H9 (cell line): ENCODE measurements around the gene PLEKHG3. TPM values are rescaled to one million over a fixed set of nuclear protein-coding genes. Genes with fewer than 3 reads are reported as not detected.

Experiments used
- DNase-seq: peaks from one replicate; pipeline ENCODE4 v3.0.0-alpha.2; 2017
- H2AFZ ChIP-seq: one replicate; pipeline ENCODE4 v1.6.1; 2013; ENCODE audit warnings: mild to moderate bottlenecking, low read length, control low read depth, moderate library complexity
- H2AK5ac ChIP-seq: 2 replicates; pipeline ENCODE4 v1.6.1; 2013; ENCODE audit warnings: low read length, control low read depth, mixed read lengths; ENCODE audit not compliant: insufficient read length
- H2BK120ac ChIP-seq: one replicate; pipeline ENCODE4 v1.6.1; 2013; ENCODE audit warnings: low read depth, mild to moderate bottlenecking, low read length, control low read depth, inconsistent platforms; ENCODE audit not compliant: poor library complexity, severe bottlenecking
- H2BK12ac ChIP-seq: 2 replicates; pipeline ENCODE4 v1.6.1; 2013; ENCODE audit warnings: low read length, control low read depth, mixed read lengths, low read depth; ENCODE audit not compliant: insufficient read length
- H2BK15ac ChIP-seq: 2 replicates; pipeline ENCODE4 v1.6.1; 2013; ENCODE audit warnings: low read depth, low read length, control low read depth
- H2BK20ac ChIP-seq: one replicate; pipeline ENCODE4 v1.6.1; 2013; ENCODE audit warnings: low read depth, mild to moderate bottlenecking, low read length, control low read depth, inconsistent platforms; ENCODE audit not compliant: poor library complexity, severe bottlenecking
- H2BK5ac ChIP-seq: 2 replicates; pipeline ENCODE4 v1.6.1; 2013; ENCODE audit warnings: low read length, control low read depth, mixed read lengths; ENCODE audit not compliant: insufficient read length
- H3K14ac ChIP-seq: 2 replicates; pipeline ENCODE4 v1.6.1; 2013; ENCODE audit warnings: low read length, control low read depth; ENCODE audit not compliant: insufficient read depth
- H3K18ac ChIP-seq: 2 replicates; pipeline ENCODE4 v1.6.1; 2013; ENCODE audit warnings: low read depth, mild to moderate bottlenecking, mixed read lengths, low read length, control low read depth; ENCODE audit not compliant: insufficient read length
- H3K23ac ChIP-seq: 2 replicates; pipeline ENCODE4 v1.6.1; 2013; ENCODE audit warnings: low read length, control low read depth, mixed read lengths, low read depth; ENCODE audit not compliant: insufficient read length
- H3K23me2 ChIP-seq: 2 replicates; pipeline ENCODE4 v1.6.1; 2013; ENCODE audit warnings: low read depth, mild to moderate bottlenecking, mixed read lengths, low read length, control low read depth; ENCODE audit not compliant: insufficient read length, poor library complexity, severe bottlenecking
- H3K27ac ChIP-seq: 2 replicates; pipeline ENCODE4 v1.5.1; 2013; ENCODE audit warnings: low read length, control low read depth, mixed read lengths, low read depth; ENCODE audit not compliant: insufficient read length
- H3K27me3 ChIP-seq: 2 replicates; pipeline ENCODE4 v1.6.1; 2013; ENCODE audit warnings: low read length, control low read depth, inconsistent platforms; ENCODE audit not compliant: insufficient read depth
- H3K4ac ChIP-seq: 2 replicates; pipeline ENCODE4 v1.6.1; 2013; ENCODE audit warnings: low read depth, mild to moderate bottlenecking, control low read depth, inconsistent platforms, low read length, moderate library complexity
- H3K4me1 ChIP-seq: 2 replicates; pipeline ENCODE4 v1.6.1; 2013; ENCODE audit warnings: low read length, control low read depth, inconsistent platforms; ENCODE audit not compliant: insufficient read depth
- H3K4me2 ChIP-seq: 2 replicates; pipeline ENCODE4 v1.6.1; 2013; ENCODE audit warnings: low read length, control low read depth, mixed read lengths; ENCODE audit not compliant: insufficient read length, insufficient read depth
- H3K56ac ChIP-seq: 2 replicates; pipeline ENCODE4 v1.6.1; 2013; ENCODE audit warnings: low read depth, mild to moderate bottlenecking, mixed read lengths, low read length, control low read depth; ENCODE audit not compliant: insufficient read length
- H3K79me1 ChIP-seq: 2 replicates; pipeline ENCODE4 v1.6.1; 2013; ENCODE audit warnings: low read depth, mild to moderate bottlenecking, moderate library complexity, low read length, control low read depth, inconsistent platforms; ENCODE audit not compliant: insufficient read depth, poor library complexity, severe bottlenecking
- H3K79me2 ChIP-seq: 2 replicates; pipeline ENCODE4 v1.6.1; 2013; ENCODE audit warnings: low read length, control low read depth, inconsistent platforms; ENCODE audit not compliant: insufficient read depth
- H3K9ac ChIP-seq: 2 replicates; pipeline ENCODE4 v1.6.1; 2013; ENCODE audit warnings: low read length, control low read depth, mixed read lengths; ENCODE audit not compliant: insufficient read length; ENCODE audit errors: extremely low read depth
- H3K9me3 ChIP-seq: one replicate; pipeline ENCODE4 v1.6.1; 2013; ENCODE audit warnings: low read depth, low read length, inconsistent platforms; ENCODE audit not compliant: control insufficient read depth
- H3T11ph ChIP-seq: one replicate; pipeline ENCODE4 v1.6.1; 2013; ENCODE audit warnings: mild to moderate bottlenecking, low read length, control low read depth, inconsistent platforms
- H4K20me1 ChIP-seq: one replicate; pipeline ENCODE4 v1.6.1; 2013; ENCODE audit not compliant: control insufficient read depth, insufficient read length, insufficient read depth
- H4K5ac ChIP-seq: 2 replicates; pipeline ENCODE4 v1.6.1; 2013; ENCODE audit warnings: low read depth, mild to moderate bottlenecking, mixed read lengths, low read length, control low read depth; ENCODE audit not compliant: insufficient read length
- H4K8ac ChIP-seq: replicated peaks from 2 replicates; pipeline ENCODE4 v1.6.1; 2013; ENCODE audit warnings: low read length, control low read depth, mixed read lengths, low read depth; ENCODE audit not compliant: insufficient read length
- H4K91ac ChIP-seq: 2 replicates; pipeline ENCODE4 v1.6.1; 2013; ENCODE audit warnings: low read depth, mild to moderate bottlenecking, moderate library complexity, mixed read lengths, low read length, control low read depth; ENCODE audit not compliant: insufficient read length
- H3K27ac Mint-ChIP-seq, 3 experiments: 2 replicates in 2 of 3; 3 replicates in 1 of 3; pipeline ENCODE4 v1.8.0; 2020 to 2021; ENCODE audit warnings: mixed read lengths in 3 of 3, mild to moderate bottlenecking in 1 of 3, moderate library complexity in 1 of 3
- H3K27me3 Mint-ChIP-seq: 2 replicates; pipeline ENCODE4 v1.8.0; 2021; ENCODE audit warnings: low read depth, mild to moderate bottlenecking, moderate library complexity, mixed read lengths
- H3K36me3 Mint-ChIP-seq, 3 experiments: 2 replicates in 2 of 3; 3 replicates in 1 of 3; pipeline ENCODE4 v1.8.0; 2020 to 2021; ENCODE audit warnings: low read depth in 3 of 3, mixed read lengths in 3 of 3; ENCODE audit not compliant: insufficient read depth in 1 of 3
- H3K4me1 Mint-ChIP-seq, 2 experiments: 2 replicates each; pipeline ENCODE4 v1.8.0; 2020; ENCODE audit warnings: mixed read lengths in 2 of 2
- H3K4me3 Mint-ChIP-seq, 2 experiments: 2 replicates in 1 of 2; 3 replicates in 1 of 2; pipeline ENCODE4 v1.8.0; 2020 to 2021; ENCODE audit warnings: mild to moderate bottlenecking in 2 of 2, mixed read lengths in 2 of 2, moderate library complexity in 1 of 2
- H3K9me3 Mint-ChIP-seq, 2 experiments: 2 replicates in 1 of 2; 3 replicates in 1 of 2; pipeline ENCODE4 v1.8.0; 2020; ENCODE audit warnings: mild to moderate bottlenecking in 2 of 2, mixed read lengths in 2 of 2, moderate library complexity in 1 of 2
- CTCF ChIP-seq: fragments of 200-600 bp; sonication (generic); conservative IDR thresholded peaks from 3 replicates; pipeline ENCODE4 v1.8.0; 2021; ENCODE audit warnings: antibody characterized with exemption, mild to moderate bottlenecking
- WGBS: extraction: QIAGEN DNeasy Blood & Tissue Kit; methylation state at CpG from one replicate; pipeline ENCODE4 v1.1.7; 2013; ENCODE audit warnings: missing lambda C conversion rate, low lambda C conversion rate, mixed read lengths; ENCODE audit not compliant: insufficient read length; ENCODE audit errors: extremely low coverage; 5-methylcytosine and 5-hydroxymethylcytosine counted together
- total RNA-seq: library from RNA; stranded (reverse); gene quantifications from 2 replicates; pipeline ENCODE4 v1.2.1, GENCODE V29; 2021

PLEKHG3 gene
- total RNA-seq, 1 experiment from 2014 or later = 48.5 TPM

- no peaks in the 10 kb centered on the region for H3K23me2 ChIP-seq
- peaks cover 50% of the 10 kb centered on the region for H3K27me3 Mint-ChIP-seq
- no peak overlapping the region for H3K9ac ChIP-seq
Measured at GRCh38 chr14:64688031-64688430, 16.2 kb upstream of the PLEKHG3 start.

More at GRCh38 chr14:64688031-64688430, 16.2 kb upstream of the PLEKHG3 start:
- Histone ChIP-seq H3K14ac (no peak overlapping the region), H3K27me3 (peaks cover 4% of the 10 kb centered on the region; the same call in 1 of the 2 replicates), H3K23ac (no peak overlapping the region), H3K56ac (no peak overlapping the region), H2BK120ac (no peak overlapping the region), H3K27ac (no peak overlapping the region), H3K4me1 (no peaks in the 10 kb centered on the region), H3K4ac (no peak overlapping the region), H2AFZ (no peak overlapping the region), H2BK5ac (no peak overlapping the region), H3K18ac (no peak overlapping the region), H2AK5ac (no peak overlapping the region), H4K91ac (no peak overlapping the region), H2BK15ac (no peak overlapping the region), H3K79me1 (no peaks in the 10 kb centered on the region), H2BK12ac (no peak overlapping the region), H3K9me3 (no peaks in the 10 kb centered on the region), H4K8ac (no peak overlapping the region), H3T11ph (no peak overlapping the region), H3K79me2 (no peaks in the 10 kb centered on the region), H2BK20ac (no peak overlapping the region), H4K20me1 (no peaks in the 10 kb centered on the region), H3K4me2 (no peak overlapping the region), H4K5ac (no peak overlapping the region)
- H3K9me3 Mint-ChIP-seq = no peaks in the 10 kb centered on the region; a peak in 1 of 5 replicates
- no peak overlapping the region for H3K4me3 Mint-ChIP-seq
- H3K4me1 Mint-ChIP-seq = peaks cover 9 to 19% of the 10 kb centered on the region in 2 experiments
- DNase-seq = no peak
- no peak for TF ChIP-seq CTCF
- no CpG with 5 or more reads among the region's 2 CpGs for WGBS
- no peak overlapping the region for H3K27ac Mint-ChIP-seq
- no peaks in the 10 kb centered on the region for H3K36me3 Mint-ChIP-seq
